Tibial nerve (tissue), 3 donors: ENCODE measurements around the gene VSNL1.

Experiments used
- POLR2A ChIP-seq, 2 donors: fragments of 450-650 bp; IDR thresholded peaks; one replicate each; pipeline ENCODE4 v1.6.1; 2017; ENCODE audit warnings: antibody characterized with exemption in 2 of 2, mild to moderate bottlenecking in 2 of 2, moderate library complexity in 2 of 2
- TF ChIP-seq, protein P1 (sequence below), 5 experiments: fragments of 200-600 bp in 3 of 5; fragments of 450-650 bp in 2 of 5; sonication (generic) in 3 of 5; IDR thresholded peaks; one replicate each; pipeline ENCODE4 v1.5.1; 2016 to 2019; ENCODE audit warnings: antibody characterized with exemption in 5 of 5, mild to moderate bottlenecking in 3 of 5, moderate library complexity in 2 of 5

DNA sequence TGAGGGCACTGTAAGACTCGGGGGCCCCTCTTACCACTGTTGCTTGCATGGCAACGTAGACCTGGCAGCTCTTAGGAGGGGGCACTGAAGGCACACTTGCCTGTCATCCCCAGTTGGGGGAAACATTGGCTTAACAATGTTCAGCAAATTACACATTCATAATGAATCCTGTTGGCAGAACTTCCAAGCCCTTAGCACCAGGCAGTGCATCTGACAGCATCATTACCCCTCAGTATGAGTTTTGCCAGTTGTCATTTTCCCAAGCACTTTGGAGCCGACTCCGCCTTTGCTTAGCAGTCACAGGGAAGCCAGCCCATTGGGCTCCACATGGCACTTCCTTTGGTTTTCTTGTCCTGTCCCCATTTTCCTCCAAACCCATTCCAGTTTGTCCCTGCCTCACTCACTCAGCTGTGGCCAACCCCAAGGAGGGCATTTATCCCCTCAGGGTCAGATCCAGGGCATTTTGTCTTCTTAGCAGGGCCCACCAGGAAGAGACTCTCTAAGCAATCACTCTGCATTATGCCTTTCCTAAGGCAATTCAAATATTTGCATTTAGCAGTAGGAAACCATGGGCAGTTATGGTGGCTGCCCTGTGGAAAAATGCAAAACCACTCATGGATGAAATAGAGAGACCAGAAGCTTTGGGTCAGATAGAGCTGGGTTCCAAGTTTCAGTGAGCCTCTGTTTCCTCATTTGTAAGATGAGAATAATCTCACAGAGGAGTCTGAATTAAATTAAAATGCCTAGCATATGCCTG lies 73.9 kb downstream of the VSNL1 start:
- TF ChIP-seq, protein P1, sequence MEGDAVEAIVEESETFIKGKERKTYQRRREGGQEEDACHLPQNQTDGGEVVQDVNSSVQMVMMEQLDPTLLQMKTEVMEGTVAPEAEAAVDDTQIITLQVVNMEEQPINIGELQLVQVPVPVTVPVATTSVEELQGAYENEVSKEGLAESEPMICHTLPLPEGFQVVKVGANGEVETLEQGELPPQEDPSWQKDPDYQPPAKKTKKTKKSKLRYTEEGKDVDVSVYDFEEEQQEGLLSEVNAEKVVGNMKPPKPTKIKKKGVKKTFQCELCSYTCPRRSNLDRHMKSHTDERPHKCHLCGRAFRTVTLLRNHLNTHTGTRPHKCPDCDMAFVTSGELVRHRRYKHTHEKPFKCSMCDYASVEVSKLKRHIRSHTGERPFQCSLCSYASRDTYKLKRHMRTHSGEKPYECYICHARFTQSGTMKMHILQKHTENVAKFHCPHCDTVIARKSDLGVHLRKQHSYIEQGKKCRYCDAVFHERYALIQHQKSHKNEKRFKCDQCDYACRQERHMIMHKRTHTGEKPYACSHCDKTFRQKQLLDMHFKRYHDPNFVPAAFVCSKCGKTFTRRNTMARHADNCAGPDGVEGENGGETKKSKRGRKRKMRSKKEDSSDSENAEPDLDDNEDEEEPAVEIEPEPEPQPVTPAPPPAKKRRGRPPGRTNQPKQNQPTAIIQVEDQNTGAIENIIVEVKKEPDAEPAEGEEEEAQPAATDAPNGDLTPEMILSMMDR (IDR thresholded peaks at IDR 0.05), result no peak
- no peak for TF ChIP-seq POLR2A (IDR thresholded peaks at IDR 0.05)
